CD4-positive, alpha-beta T cell treated with Interleukin-12 subunit alpha and Interleukin-12 subunit beta, for 1 hour (primary cell): ENCODE measurements around the gene CST1.
"Not testable (repeated sequence)": the region's sequence is repeated elsewhere in the genome, so short reads cannot be mapped to it uniquely, and the experiment has no call there.

ENCODE experiments used
- DNase-seq: peaks from one replicate; pipeline ENCODE4 v3.0.0-alpha.2; 2020

Gene CST1

DNA sequence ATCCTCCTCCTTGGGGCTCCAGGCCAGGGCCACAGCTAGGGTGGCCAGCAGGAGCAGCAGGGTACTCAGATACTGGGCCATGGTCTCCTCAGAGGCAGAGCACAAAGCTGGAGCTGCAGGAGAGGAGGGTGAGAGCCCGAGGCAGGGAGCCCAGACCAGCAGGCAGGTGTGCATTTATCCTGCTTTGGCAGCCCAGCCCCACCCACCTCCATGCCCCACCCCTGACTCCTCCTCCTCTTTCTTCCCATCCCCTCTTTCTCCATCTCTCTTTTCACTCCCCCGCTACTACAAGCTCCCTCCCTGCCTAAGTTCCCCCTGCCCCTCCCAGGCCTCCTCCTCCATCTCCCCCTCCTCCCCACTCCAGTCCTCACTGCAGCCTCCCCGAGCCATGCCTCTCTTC lies at the start of gene CST1:
CST1 (minus strand) TSS at position 150 of the 400 bp plus-strand sequence; CDS start at position 81, 69 bp downstream.
- DNase-seq: not testable (repeated sequence)

DNA sequence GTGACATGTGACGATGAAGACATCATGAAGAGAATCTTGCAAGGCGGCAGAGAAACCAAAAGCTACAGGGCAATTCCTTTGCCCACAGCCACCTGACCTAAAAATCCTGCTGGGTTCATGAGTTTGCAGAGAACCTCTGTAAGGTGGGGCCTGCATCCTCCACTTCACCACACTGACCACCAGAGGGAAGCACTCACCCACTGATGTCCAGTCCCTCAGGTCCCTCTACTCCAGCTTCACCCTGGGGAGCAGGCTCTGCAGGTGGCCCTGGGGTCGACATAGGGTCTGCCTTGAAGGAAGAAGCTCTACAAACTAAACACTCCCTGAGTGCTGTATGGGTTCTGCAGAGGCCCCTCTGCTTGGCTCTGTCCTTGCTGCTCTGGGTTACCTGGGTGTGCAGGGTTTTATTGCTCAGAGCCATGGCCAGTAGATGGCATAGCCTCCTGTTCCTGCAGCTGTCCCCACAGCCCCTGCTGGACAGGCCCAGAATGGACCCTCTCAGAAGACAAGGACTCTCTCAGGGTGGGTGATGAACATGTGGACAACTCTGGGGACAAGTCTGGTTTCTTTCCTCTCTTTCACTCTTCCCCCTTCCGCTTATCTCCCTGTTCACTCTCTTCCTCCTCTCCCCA lies 48.6 kb upstream of the CST1 start:
- DNase-seq: peak; percentile 12

- DNase-seq: no peak
Observed at GRCh38 chr20:23795526-23795925, 44.8 kb upstream of the CST1 start.

- DNase-seq: no peak
Observed at GRCh38 chr20:23794841-23795240, 44.1 kb upstream of the CST1 start.

- DNase-seq: no peak
Observed at GRCh38 chr20:23794065-23794464, 43.3 kb upstream of the CST1 start.

DNA sequence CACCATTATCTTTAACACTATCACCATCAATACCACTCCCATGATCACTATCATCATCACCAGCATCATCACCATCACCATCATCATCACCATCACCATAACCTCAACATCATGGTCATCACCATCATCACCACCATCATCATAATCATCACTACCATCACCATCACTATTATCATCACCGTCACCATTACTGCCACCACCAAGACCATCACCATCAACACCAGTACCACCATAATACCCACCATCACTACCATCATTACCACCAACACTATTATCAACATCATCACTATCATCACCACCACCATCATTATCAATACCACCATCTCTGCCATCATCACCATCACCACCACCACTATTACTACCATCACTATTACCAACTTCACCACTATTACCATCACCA lies 32.7 kb upstream of the CST1 start:
- no peak for DNase-seq

DNA sequence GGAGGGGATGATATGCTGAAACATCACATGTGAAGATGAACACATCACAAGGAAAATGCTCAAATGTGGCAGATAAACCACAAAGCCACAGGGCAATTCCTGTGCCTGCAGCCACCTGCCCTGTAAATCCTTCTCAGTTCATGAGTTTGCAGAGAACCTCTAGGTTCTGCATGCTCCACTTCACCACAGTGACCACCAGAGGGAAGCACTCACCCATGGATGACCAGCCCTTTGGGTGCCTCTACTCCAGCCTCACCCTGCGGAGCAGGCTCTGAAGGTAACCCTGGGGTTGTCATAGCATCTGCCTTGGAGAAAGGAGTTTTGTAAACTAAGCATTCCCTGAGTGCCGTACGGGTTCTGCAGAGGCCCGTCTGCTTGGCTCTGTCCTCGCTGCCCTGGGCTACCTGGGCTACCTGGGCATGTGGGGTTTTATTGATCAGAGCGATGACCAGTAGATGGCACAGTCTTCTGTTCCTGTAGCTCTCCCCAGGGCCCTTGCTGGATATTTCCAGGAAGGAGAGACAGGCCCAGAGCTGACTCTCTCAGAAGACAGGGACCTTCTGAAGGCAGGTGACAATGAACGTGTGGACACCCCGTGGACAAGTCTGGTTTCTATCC lies 31.7 kb upstream of the CST1 start:
- DNase-seq: no peak

DNA sequence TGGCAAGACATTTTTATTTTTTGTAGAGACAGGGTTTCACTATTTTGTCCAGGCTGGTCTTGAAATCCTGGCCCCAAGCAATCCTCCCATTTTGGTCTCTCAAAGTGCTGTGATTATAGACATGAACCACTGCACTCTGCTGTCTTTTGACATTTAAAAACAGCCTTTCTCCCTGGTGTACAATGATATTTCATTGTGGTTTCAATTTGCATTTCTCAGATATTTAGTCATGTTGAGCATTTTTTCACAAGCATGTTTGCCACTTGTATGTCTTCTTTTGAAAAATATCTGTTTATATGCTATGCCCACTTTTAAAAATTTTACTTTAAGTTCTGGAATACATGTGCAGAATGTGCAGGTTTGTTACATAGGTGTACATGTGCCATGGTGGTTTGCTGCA lies 27.9 kb upstream of the CST1 start:
- DNase-seq: not testable (repeated sequence)

DNA sequence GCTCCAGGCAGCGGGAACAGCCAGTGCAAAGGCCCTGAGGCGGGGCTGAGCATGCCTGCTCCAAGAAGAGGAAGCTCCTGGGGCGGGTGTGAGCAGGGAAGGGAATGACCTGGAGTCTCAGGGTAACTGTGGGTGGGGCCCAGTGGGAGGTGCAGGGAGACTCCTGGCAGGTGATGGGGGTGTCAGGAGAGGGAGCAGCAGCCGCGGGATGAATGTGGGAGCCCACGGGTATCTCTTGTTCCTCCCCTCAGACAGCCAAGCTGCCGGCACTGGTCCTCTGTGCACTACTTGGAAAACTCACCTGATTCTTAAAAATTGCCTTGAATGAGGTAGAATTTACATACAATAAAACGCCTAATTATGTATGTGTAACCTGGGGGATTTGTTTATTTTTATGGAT lies 26.6 kb upstream of the CST1 start:
- not testable (repeated sequence) for DNase-seq

DNA sequence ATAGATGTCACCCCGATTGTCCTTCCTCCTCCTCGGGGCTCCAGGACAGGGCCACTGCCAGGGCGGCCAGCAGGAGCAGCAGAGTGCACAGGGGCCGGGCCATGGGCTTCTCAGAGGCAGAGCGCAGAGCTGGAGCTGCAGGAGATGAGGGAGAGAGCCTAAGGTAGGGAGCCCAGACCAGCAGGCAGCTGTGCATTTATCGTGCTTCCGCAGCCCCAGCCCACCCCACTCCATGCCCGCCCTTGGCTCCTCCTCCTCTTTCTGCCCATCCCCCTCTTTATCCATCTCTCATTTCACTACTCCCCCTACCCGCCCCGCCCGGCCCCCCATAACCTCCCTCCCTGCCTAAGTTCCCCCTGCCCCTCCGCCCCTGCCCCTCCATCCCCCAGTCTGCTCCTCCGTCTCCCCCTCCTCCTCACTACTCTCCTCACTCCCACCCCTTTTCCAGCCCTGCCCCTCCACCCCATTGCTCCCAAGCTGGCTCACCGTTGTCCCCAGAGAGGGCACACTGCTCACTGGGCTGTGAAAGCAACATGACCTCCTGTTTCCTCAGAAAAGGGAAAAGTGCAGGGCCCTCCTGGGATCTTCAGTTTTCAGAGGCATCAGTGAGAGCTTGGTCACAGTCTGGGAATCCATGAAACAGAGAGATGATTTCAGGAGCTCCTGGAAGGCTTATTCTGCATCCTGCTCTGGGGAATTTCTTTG lies 25.5 kb upstream of the CST1 start:
- no peak for DNase-seq

- DNase-seq: no peak
Observed at GRCh38 chr20:23774081-23774480, 23.3 kb upstream of the CST1 start.

DNA sequence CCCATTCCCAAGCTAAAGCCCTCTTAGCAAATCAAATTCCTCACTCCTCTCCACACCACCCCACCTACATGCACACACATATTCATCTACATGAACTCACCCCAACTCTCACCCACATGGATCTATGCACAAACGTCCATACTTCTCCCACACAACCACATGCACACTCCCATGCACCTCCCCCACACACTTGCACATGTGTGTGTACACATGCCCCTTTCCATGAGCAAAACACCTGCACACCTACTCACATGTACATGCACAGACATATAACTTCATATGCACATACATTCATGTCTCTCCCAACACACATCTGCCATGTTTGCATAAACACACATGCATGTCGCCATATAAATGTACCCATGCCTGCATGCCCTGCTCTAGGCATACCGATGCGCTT lies 22.8 kb upstream of the CST1 start:
- DNase-seq: no peak

DNA sequence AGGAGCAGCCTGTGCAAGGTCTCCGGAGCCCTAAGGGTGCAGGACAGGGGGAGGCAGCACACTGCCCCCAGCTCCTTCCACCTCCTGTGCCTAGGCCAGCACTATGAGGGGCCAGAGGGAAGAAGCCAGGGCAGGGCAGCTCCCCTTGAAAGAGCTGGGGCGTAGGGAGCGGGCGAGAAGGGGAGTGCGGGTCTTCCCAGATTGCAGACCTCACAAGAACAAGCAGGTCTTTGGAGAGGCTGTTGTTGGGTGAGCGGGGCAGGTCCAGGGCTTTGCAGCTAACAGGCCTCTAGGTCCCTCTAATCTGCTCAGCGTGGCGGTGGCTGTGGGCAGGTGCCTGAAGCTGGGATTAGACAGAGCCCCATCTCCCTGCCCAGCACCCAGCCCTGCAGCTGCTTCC lies 22.4 kb upstream of the CST1 start:
- DNase-seq: no peak

DNA sequence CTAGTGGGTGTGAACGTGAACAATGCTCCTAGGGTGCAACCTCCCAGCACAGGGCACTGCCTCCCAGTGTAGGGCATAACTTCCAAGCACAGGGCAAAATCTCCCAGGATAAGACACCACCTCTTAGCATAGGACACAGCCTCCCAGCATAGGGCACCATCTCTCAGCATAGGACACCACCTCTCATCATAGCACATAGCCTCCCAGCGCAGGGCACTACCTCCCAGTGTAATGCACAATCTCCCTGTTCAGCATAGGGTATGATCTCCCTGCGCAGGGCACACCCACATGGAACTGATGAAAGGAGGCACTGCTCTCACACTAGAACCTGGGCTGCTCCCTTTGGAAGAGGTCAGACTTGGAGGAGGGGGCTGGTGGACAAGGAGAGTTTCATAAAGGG lies 21.3 kb upstream of the CST1 start:
- DNase-seq: no peak

- DNase-seq: no peak
Observed at GRCh38 chr20:23770384-23770783, 19.6 kb upstream of the CST1 start.

GRCh38 chr20:23768520-23768919 lies 17.8 kb upstream of the CST1 start:
- not testable (repeated sequence) for DNase-seq

DNA sequence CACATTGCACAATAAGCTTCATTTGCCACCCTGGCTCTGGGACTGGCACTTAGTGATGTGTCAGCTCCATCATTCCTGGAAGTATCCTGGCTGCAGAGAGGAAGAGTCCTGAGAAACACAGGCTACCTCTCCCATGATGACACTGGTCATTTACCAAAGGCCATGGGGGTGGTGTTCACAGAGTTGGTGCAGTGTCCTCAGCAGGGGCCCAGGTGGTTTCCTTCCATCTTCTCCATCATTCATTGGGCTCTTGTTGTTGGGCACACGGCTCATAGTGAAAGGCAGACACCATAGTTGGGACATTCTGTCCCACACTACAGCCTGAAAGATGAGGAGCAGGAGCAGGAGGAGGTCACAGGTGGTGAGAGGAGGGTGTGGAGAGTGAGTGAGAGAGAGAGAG lies 15.8 kb upstream of the CST1 start:
- no peak for DNase-seq

GRCh38 chr20:23765578-23765977 lies 14.8 kb upstream of the CST1 start:
- no peak for DNase-seq

- not testable (repeated sequence) for DNase-seq
Observed at GRCh38 chr20:23764630-23765029, 13.9 kb upstream of the CST1 start.

GRCh38 chr20:23763345-23763744 lies 12.6 kb upstream of the CST1 start:
- no peak for DNase-seq

GRCh38 chr20:23759306-23759940 lies 8.7 kb upstream of the CST1 start:
- DNase-seq: no peak

DNA sequence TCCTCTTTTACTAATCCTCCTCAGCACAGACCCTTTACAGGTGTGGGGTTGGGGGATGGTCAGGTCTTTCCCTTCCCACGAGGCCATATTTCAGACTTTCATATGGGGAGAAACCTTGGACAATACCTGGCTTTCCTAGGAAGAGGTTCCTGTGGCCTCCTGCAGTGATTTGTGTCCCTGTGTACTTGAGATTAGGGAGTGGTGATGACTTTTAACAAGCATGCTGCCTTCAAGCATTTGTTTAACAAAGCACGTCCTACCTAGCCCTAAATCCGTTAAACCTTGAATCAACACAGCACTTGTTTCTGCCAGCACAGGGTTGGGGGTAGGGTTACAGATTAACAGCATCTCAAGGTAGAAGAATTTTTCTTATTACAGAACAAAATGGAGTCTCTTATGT lies 6.1 kb upstream of the CST1 start:
- not testable (repeated sequence) for DNase-seq

GRCh38 chr20:23755131-23755611 lies 4.4 kb upstream of the CST1 start:
- not testable (repeated sequence) for DNase-seq

DNA sequence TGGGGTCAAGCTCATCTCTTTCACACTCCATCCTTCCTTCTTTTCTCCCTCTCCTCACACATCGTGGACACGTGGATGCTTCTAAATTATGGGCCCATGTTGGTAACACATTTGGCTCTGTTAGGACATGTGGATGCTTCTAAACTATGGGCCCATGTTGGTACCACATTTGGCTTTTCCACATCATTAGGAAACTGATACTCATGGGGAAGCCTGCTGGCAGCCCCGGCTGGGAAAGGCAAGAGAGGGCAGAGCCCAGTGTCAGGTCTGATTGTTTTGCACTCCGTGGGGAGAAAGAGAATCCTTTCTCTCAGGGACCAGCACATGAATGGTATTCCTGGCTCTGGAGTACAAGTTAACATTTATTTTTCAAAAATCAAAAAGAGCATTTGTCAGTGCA lies 4.0 kb upstream of the CST1 start:
- DNase-seq: no peak
